PC-3 (cell line): ENCODE data around the gene ZNF560. TPM values are rescaled to one million over a fixed set of nuclear protein-coding genes. Genes with fewer than 3 reads are reported as not detected.

Source experiments
- ATAC-seq: fragments of 200-7000 bp; cut with Tn5 transposase; 2 replicates; pipeline ENCODE4 v1.9.1; 2020; ENCODE audit warnings: mild to moderate bottlenecking, moderate library complexity
- BruUV-seq: library from RNA; stranded (reverse); fragments of 400-500 nt; replicated peaks from 2 replicates; lab custom pipeline; 2021; lab: Mats Ljungman, UMichigan
- CTCF ChIA-PET: fragments of 300-600 bp; sonication (Branson Sonifier 250); formaldehyde crosslinking; loops from one replicate; lab custom pipeline; 2022; ENCODE audit warnings: antibody characterized with exemption; lab: Charles Lee
- POLR2A ChIA-PET: fragments of 300-600 bp; sonication (Branson Sonifier 250); formaldehyde crosslinking; loops from one replicate; lab custom pipeline; 2022; ENCODE audit warnings: antibody characterized with exemption; ENCODE audit not compliant: unreplicated experiment; lab: Charles Lee
- DNase-seq: peaks from one replicate; pipeline ENCODE4 v3.0.0-alpha.2; 2015
- H2AFZ ChIP-seq: fragments of 300-600 bp; sonication (generic); 2 replicates; pipeline ENCODE4 v1.6.0; 2016; ENCODE audit warnings: antibody characterized with exemption, low read length
- H3F3A ChIP-seq: fragments of 300-600 bp; sonication (generic); one replicate; pipeline ENCODE4 v1.6.0; 2017; ENCODE audit warnings: antibody characterized with exemption, low read length, control low read depth, mild to moderate bottlenecking; ENCODE audit not compliant: unreplicated experiment
- H3K27ac ChIP-seq: fragments of 300-600 bp; sonication (generic); 2 replicates; pipeline ENCODE4 v1.5.1; 2016; ENCODE audit warnings: mild to moderate bottlenecking, low read length
- H3K27me3 ChIP-seq: fragments of 300-600 bp; sonication (generic); 2 replicates; pipeline ENCODE4 v1.6.1; 2016; ENCODE audit warnings: low read length, mixed read lengths
- H3K36me3 ChIP-seq: fragments of 300-600 bp; sonication (generic); 2 replicates; pipeline ENCODE4 v1.6.1; 2016; ENCODE audit warnings: low read depth, mixed run types, low read length, mixed read lengths
- H3K4me1 ChIP-seq: fragments of 300-600 bp; sonication (generic); 2 replicates; pipeline ENCODE4 v1.5.1; 2016; ENCODE audit warnings: low read length; ENCODE audit not compliant: insufficient read depth
- H3K4me2 ChIP-seq: fragments of 300-600 bp; sonication (generic); 2 replicates; pipeline ENCODE4 v1.6.0; 2016; ENCODE audit warnings: low read length
- H3K4me3 ChIP-seq: fragments of 300-600 bp; sonication (generic); 2 replicates; pipeline ENCODE4 v1.5.1; 2016; ENCODE audit warnings: mild to moderate bottlenecking, low read length, mixed read lengths
- H3K79me2 ChIP-seq: fragments of 300-600 bp; sonication (generic); 2 replicates; pipeline ENCODE4 v1.6.1; 2017; ENCODE audit warnings: low read length, mixed read lengths
- H3K9ac ChIP-seq: fragments of 300-600 bp; sonication (generic); 2 replicates; pipeline ENCODE4 v1.6.0; 2016; ENCODE audit warnings: mild to moderate bottlenecking, low read length
- H3K9me2 ChIP-seq: fragments of 300-600 bp; sonication (generic); replicated peaks from 2 replicates; pipeline ENCODE4 v1.6.1; 2016; ENCODE audit warnings: mixed run types, low read length, mixed read lengths
- H3K9me3 ChIP-seq: fragments of 300-600 bp; sonication (generic); 2 replicates; pipeline ENCODE4 v1.6.1; 2016; ENCODE audit warnings: low read length, mixed read lengths
- H4K20me1 ChIP-seq: fragments of 300-600 bp; sonication (generic); 2 replicates; pipeline ENCODE4 v1.6.1; 2016; ENCODE audit warnings: low read length, mixed read lengths
- EZH2 ChIP-seq: fragments of 300-600 bp; sonication (generic); IDR thresholded peaks from one replicate; pipeline ENCODE4 v1.6.1; 2017; ENCODE audit warnings: antibody characterized with exemption, mild to moderate bottlenecking, low read length; ENCODE audit not compliant: unreplicated experiment
- EZH2phosphoT487 ChIP-seq: fragments of 300-600 bp; sonication (generic); IDR thresholded peaks from 2 replicates; pipeline ENCODE4 v1.6.1; 2018; ENCODE audit warnings: mild to moderate bottlenecking, antibody characterized with exemption, low read length, borderline replicate concordance
- intact Hi-C: fragments of 100-400 bp; cut with micrococcal nuclease; formaldehyde crosslinking; loops from 2 replicates; pipeline ENCODE4 v1.9.0; 2023
- total RNA-seq: library from RNA; depleted of rRNA; stranded (reverse); fragments of >200 nt; gene quantifications from 2 replicates; pipeline ENCODE4 v1.2.3, GENCODE V29; 2014
- TF ChIP-seq, protein P1 (sequence below): fragments of 300-600 bp; sonication (generic); conservative IDR thresholded peaks from 2 replicates; pipeline ENCODE4 v1.5.1; 2017; ENCODE audit warnings: antibody characterized with exemption, low read depth, mild to moderate bottlenecking, low read length

ZNF560 gene
- total RNA-seq, 1 experiment from 2014 or later: not detected

DNA sequence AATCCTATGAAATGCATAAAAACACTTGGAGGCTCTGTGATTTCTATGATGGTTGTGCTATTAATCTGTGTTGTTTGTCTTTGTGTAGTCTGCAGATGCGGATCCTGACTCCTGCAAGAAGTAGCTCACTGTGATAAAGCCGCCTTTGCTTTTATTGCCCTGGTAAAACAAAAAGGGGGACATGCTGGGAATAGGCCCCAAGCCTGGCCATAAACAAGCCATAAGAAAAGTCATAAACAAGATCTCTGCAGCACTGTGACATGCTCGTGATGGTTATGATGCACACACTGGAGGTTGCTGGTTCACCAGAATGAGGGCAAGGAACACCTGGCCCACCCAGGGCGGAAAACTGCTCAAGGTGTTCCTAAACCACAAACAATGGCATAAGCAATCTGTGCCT is 36.5 kb downstream of the ZNF560 start:
- Histone ChIP-seq H3K9me2 (no peaks in the 10 kb centered on the region), H3K9me3 (peaks cover 71% of the 10 kb centered on the region), H3K4me2 (no peak overlapping the region), H3K27ac (no peak overlapping the region), H3F3A (no peaks in the 10 kb centered on the region), H3K79me2 (no peaks in the 10 kb centered on the region), H3K4me3 (no peak overlapping the region), H4K20me1 (no peaks in the 10 kb centered on the region), H3K4me1 (no peaks in the 10 kb centered on the region), H3K9ac (no peak overlapping the region), H3K27me3 (no peaks in the 10 kb centered on the region), H3K36me3 (peaks cover 21% of the 10 kb centered on the region; the same call in 1 of the 2 replicates), H2AFZ (no peak overlapping the region)
- TF ChIP-seq, protein P1, sequence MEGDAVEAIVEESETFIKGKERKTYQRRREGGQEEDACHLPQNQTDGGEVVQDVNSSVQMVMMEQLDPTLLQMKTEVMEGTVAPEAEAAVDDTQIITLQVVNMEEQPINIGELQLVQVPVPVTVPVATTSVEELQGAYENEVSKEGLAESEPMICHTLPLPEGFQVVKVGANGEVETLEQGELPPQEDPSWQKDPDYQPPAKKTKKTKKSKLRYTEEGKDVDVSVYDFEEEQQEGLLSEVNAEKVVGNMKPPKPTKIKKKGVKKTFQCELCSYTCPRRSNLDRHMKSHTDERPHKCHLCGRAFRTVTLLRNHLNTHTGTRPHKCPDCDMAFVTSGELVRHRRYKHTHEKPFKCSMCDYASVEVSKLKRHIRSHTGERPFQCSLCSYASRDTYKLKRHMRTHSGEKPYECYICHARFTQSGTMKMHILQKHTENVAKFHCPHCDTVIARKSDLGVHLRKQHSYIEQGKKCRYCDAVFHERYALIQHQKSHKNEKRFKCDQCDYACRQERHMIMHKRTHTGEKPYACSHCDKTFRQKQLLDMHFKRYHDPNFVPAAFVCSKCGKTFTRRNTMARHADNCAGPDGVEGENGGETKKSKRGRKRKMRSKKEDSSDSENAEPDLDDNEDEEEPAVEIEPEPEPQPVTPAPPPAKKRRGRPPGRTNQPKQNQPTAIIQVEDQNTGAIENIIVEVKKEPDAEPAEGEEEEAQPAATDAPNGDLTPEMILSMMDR: no peak
- TF ChIP-seq EZH2phosphoT487 (no peak), EZH2 (no peak)
- ChIA-PET POLR2A (no interaction called here), CTCF (no interaction called here)
- ATAC-seq (no peak), DNase-seq (no peak)
- intact Hi-C loops: no loop called here
- no TSS peak for BruUV-seq

DNA sequence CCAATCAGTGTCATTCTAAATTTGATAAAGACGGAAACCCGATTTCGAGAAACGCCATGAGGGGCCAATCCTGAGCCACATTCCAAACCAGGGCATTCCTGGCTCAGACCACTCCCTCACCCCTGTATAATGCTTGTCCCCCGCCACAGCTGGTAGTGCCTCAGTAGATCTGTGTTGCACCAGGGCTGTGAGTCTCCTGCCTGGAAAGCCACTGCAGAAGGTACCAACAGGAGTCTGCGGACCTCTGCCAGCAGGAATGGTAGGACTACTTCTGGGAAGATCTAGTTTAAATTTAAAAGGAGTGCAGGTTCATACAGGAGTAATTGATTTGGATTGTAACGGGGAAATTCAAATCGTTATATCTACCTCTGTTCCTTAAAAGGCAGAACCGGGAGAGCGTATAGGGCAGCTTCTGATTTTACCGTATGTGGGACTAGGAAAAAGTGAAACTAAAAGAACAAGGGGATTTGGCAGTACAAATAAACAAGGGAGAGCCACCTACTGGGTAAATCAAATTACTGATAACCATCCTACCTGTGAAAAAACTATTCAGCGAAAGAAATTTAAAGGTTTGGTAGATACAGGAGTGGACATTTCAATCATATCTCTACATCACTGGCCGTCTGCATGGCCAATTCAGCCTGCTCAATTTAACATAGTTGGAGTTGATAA is 42.3 kb downstream of the ZNF560 start:
- Histone ChIP-seq H3K9me2 (no peaks in the 10 kb centered on the region), H3K27ac (no peak overlapping the region), H2AFZ (no peak overlapping the region), H3K79me2 (no peaks in the 10 kb centered on the region), H3K4me3 (no peak overlapping the region), H4K20me1 (no peaks in the 10 kb centered on the region), H3K4me2 (no peak overlapping the region), H3K27me3 (no peaks in the 10 kb centered on the region), H3K9ac (no peak overlapping the region), H3F3A (no peaks in the 10 kb centered on the region), H3K36me3 (peaks cover 4% of the 10 kb centered on the region; the same call in 1 of the 2 replicates), H3K4me1 (no peaks in the 10 kb centered on the region), H3K9me3 (peaks cover 59% of the 10 kb centered on the region)
- TF ChIP-seq EZH2: no peak
- no peak for TF ChIP-seq EZH2phosphoT487
- TF ChIP-seq, protein P1: no peak
- DNase-seq: no peak
- intact Hi-C loops: no loop called here
- ATAC-seq: no peak
- POLR2A ChIA-PET: no interaction called here
- CTCF ChIA-PET: no interaction called here
- TSS peak; percentile 6 for BruUV-seq

DNA sequence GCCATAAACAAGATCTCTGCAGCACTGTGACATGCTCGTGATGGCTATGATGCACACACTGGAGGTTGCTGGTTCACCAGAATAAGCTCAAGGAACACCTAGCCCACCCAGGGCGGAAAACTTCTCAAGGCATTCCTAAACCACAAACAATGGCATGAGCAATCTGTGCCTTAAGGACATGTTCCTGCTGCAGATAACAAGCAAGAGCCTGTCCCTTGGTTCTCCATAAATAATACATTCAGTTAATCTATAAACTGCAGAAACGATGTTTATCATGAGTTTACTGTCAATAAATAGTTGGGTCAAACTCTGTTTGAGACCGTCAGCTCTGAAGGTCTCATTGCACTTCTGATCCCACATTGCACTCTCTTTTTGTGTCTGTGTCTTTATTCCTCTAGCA is 44.5 kb downstream of the ZNF560 start:
- CTCF ChIA-PET: interaction anchor here (0.6 kb wide), 1 partner anchor 800 kb away, joined by 3 read pairs; no protein-coding TSS in a partner anchor

More for the DNA sequence above, 44.5 kb downstream of the ZNF560 start:
- Histone ChIP-seq H3K4me1 (no peaks in the 10 kb centered on the region), H3K36me3 (no peaks in the 10 kb centered on the region; the same call in 1 of the 2 replicates), H3K9me2 (no peaks in the 10 kb centered on the region), H3F3A (no peaks in the 10 kb centered on the region), H2AFZ (no peak overlapping the region), H3K4me2 (no peak overlapping the region), H3K9ac (no peak overlapping the region), H3K27ac (no peak overlapping the region), H3K4me3 (no peak overlapping the region), H3K27me3 (no peaks in the 10 kb centered on the region), H4K20me1 (no peaks in the 10 kb centered on the region), H3K9me3 (peaks cover 57% of the 10 kb centered on the region), H3K79me2 (no peaks in the 10 kb centered on the region)
- no TSS peak for BruUV-seq
- ATAC-seq: no peak
- POLR2A ChIA-PET: no interaction called here
- TF ChIP-seq, protein P1: no peak
- TF ChIP-seq EZH2 (no peak), EZH2phosphoT487 (no peak)
- no peak for DNase-seq
- intact Hi-C loops: no loop called here
